GM12873 (cell line): Measurements from ENCODE around the gene MMP12.

Experiments used
- CTCF ChIP-seq: IDR thresholded peaks from 2 replicates; pipeline ENCODE4 v1.5.1; 2012; ENCODE audit warnings: low read depth, mild to moderate bottlenecking, moderate library complexity, low read length, control low read depth; ENCODE audit not compliant: insufficient read depth; ENCODE audit errors: missing control alignments

Gene MMP12

GRCh38 chr11:102832612-102833011 lies 42.2 kb downstream of the MMP12 start:
- TF ChIP-seq CTCF = no peak

GRCh38 chr11:102831489-102832440 lies 43.0 kb downstream of the MMP12 start:
- peak; percentile 45 for TF ChIP-seq CTCF

GRCh38 chr11:102831128-102831488 lies 43.7 kb downstream of the MMP12 start:
- no peak for TF ChIP-seq CTCF

GRCh38 chr11:102830001-102830727 lies 44.6 kb downstream of the MMP12 start:
- no peak for TF ChIP-seq CTCF

GRCh38 chr11:102829316-102830000 lies 45.3 kb downstream of the MMP12 start:
- TF ChIP-seq CTCF = no peak

- no peak for TF ChIP-seq CTCF
These were observed 50.2 kb downstream of the MMP12 start for GRCh38 chr11:102824556-102824955.

- no peak for TF ChIP-seq CTCF
These were observed 55.3 kb downstream of the MMP12 start for GRCh38 chr11:102819491-102819890.
